Kidney glomerular epithelial cell (primary cell): ENCODE data around the gene USP19.

Experiments
- DNase-seq: peaks from one replicate; lab custom pipeline; 2025; lab: John Stamatoyannopoulos, UW

The USP19 gene, protein sequence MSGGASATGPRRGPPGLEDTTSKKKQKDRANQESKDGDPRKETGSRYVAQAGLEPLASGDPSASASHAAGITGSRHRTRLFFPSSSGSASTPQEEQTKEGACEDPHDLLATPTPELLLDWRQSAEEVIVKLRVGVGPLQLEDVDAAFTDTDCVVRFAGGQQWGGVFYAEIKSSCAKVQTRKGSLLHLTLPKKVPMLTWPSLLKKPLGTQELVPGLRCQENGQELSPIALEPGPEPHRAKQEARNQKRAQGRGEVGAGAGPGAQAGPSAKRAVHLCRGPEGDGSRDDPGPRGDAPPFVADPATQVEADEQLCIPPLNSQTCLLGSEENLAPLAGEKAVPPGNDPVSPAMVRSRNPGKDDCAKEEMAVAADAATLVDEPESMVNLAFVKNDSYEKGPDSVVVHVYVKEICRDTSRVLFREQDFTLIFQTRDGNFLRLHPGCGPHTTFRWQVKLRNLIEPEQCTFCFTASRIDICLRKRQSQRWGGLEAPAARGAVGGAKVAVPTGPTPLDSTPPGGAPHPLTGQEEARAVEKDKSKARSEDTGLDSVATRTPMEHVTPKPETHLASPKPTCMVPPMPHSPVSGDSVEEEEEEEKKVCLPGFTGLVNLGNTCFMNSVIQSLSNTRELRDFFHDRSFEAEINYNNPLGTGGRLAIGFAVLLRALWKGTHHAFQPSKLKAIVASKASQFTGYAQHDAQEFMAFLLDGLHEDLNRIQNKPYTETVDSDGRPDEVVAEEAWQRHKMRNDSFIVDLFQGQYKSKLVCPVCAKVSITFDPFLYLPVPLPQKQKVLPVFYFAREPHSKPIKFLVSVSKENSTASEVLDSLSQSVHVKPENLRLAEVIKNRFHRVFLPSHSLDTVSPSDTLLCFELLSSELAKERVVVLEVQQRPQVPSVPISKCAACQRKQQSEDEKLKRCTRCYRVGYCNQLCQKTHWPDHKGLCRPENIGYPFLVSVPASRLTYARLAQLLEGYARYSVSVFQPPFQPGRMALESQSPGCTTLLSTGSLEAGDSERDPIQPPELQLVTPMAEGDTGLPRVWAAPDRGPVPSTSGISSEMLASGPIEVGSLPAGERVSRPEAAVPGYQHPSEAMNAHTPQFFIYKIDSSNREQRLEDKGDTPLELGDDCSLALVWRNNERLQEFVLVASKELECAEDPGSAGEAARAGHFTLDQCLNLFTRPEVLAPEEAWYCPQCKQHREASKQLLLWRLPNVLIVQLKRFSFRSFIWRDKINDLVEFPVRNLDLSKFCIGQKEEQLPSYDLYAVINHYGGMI (N-terminal part only)

DNA sequence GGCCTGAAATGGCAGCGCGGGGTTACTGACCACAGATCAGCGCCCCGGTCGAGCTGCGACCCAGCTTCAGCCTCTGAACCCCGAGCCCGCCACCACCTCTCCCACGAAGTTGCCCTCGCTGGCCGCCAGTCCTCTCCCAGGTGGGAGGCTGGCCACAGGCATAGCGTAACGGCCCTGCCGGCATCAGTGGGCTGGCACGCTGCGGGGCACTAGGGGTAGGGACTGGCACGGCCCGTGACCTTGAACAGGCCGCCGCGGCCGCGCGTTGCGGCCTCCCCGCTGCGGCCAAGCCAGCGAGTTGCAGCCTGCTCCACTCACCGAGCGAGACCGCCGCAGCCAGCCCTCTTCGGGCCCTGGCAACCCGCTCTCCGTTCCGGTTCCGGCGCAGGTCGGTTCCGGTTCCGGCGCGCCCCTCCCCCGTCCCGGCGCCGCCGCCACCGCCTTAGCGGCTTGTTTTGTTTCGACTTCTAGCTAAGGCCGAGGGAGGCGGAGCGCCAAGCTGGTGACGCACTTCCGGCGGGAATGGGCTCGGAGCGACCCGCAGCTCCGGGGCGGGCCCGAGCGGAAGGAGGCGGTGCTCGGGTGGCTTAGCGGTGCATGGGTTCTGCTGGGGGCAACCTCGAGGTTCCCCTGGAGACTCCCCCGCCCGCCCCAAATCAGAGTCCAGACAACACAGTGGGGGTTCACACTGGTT, at the start of gene USP19:
USP19 (minus strand) TSS at position 386 of the 694 bp plus-strand sequence. CDS start 1,678 bp downstream, outside the sequence.
- peak; percentile 52 for DNase-seq

DNA sequence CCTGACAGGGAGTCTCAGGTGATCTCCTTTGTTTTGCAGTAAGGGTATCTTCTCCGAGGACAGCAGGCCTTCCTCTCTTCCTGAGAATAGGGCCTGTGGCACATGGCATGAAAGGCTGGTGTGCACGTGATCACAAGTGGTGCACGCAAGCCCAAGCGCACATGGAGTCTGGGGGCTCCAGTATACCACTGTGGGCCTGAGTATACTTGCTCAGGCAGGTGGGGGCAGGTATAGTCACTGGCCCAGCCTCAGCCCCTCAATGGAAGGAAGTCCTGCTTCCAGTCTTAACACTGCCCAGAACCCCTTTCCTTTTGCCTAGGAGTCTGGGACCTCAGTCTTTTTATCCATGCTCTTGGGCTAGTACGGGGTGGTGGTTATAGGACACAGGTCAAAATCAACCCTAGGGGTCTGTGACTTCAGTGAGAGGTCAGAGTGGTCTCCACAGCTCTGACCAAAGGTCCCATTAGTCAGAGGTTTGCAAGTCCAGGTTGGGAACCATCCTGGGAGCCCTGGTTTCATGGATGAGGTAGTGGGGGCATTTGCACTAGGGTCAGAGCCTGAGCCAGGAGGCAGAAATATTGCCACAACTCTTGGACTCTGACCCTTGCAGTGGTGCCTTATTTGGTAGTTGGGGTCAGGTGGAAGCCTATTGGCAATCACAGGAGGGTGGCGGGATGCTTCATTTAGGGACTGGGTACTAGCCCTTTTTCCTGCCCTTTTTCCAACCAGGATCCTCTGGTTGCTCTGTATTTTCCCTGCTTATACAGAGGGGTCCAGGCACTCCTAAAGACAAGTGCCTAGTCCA, 46.3 kb upstream of the USP19 start:
- DNase-seq, result no peak

DNA sequence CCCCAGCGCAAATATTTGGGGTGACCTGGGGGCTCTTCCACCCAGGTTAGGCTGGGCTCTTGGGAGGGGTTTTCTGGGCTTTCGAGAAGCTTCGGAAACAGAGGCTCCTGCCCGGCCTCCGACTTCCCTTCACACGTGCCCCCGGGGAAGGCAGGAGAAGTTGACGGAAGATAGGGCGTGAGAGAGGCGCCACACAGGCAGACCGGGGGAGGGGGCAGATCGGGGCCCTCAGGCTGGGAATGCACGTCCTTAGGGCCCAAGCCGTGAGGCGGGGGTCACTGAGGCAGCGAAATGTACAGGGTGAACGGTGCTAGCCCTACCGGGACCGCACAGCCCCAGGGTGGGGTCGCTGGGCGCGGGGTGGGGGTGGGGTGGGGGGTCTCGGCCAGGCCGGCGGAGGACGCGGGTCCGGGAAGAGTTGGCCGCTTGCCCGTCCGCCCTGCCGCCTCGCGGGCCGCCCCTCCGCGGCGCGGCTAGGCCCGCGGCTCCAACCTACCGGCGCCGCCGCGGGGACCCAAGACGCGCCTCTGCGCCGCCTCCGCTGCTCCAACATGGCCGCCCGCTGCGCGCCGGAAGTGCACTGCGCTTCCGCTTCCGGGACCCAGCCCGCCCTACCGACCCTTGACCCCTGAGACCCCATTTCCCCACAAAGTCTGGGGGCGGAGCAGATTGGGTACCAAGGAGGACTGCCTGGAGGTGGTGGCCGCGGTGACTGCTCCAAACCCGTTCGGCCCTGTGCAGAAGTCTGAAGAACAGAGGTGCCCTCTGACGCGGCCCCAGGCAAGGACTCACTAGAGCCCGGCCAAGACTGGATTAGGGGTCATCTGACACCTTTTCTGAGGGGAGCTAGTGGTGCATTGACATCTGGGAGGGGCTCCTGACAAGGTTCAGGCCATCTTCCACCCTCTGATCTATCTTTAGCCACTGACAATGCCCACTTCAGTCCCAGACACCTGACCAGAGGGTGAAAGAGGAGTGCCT, 45.4 kb upstream of the USP19 start, which contains the start of gene CCDC71:
CCDC71 (minus strand) TSS at position 561 of the 981 bp plus-strand sequence. CDS start 2,123 bp downstream, outside the sequence.
- DNase-seq, result peak; percentile 27

DNA sequence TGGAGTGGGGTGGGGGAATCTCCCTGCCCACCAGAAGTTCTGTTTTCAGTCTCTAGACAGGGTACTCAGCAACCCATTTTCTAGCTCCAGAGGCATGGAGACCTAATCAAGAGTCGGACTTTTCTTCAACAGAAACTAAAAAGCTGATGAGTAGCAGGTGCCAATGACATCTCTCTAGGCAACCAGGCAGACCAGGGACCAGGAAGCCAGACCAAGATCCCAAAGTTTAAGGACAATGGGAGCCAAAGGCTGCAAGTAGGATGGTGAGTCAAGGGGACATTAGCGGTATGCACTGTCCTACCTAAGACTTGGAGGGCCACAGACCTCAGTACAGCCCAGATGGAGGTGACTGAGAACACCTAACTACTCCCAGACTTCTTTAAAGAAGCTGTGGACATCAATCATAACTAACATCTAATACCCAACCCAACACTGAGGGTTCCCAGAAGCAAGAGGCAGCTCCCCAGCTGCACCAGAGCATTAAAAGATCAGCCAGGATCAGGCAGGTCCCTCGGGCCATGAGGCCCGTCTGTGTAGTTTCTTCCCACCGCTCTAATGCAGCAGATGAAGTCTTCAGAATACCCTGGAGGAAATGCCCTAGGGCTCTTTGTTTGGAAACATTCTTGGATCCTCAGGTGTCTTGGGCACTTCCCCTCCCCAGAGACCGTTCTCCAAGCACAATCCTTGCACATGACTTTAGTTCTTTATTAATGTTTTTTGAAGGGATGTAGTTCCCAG, 44.5 kb upstream of the USP19 start:
- DNase-seq, result no peak

DNA sequence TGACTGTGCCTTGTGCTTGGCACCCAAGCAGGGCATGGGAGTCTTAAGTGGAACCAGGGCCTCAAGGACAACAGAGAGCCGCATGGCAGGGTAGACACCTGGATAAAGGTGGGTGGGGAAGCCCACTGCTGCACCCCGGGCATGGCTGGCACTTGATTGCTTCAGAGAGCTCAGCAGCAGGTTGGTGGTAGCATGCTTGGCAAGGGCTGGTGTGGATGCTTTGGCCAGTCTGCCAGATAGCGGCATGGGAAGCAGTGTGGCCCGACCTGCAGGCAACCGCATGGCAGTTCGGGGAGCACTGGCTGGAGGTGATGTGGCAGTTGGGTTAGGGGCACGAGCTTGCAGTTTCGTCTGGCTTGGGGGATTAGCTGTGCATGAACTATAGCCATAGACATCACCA, 43.0 kb upstream of the USP19 start:
- no peak for DNase-seq

DNA sequence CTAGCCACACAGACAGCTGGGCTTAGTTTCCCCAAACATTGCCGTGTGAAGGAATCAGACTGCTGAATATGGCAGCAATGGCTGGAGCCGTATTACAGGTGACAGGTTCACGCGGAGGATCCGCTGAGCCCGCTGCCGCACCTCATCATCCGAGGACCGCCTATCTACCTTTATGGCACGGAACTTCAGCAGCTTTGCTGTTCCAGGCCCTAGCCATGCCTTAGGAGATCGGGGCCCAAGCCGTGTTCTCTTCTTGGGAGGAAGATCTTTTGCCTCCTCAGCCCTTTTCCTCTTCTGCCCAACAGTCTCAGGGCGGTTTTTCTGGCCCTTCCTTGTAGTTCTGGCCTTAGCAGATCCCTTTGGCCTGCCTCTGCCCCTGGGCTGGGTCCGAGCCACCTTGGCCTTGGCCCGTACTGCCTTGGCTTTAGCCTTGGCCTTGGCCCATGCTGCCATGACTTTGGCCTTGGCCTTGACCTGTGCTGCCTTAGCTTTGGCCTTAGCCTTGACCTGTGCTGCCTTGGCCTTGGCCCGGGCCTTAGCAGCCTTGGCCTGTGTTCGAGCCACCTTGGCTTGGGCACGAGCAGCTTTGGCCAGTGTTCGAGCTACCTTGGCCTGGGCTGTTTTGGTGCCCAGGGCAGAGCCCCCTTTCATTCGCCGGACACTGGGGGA, 42.3 kb upstream of the USP19 start:
- no peak for DNase-seq

DNA sequence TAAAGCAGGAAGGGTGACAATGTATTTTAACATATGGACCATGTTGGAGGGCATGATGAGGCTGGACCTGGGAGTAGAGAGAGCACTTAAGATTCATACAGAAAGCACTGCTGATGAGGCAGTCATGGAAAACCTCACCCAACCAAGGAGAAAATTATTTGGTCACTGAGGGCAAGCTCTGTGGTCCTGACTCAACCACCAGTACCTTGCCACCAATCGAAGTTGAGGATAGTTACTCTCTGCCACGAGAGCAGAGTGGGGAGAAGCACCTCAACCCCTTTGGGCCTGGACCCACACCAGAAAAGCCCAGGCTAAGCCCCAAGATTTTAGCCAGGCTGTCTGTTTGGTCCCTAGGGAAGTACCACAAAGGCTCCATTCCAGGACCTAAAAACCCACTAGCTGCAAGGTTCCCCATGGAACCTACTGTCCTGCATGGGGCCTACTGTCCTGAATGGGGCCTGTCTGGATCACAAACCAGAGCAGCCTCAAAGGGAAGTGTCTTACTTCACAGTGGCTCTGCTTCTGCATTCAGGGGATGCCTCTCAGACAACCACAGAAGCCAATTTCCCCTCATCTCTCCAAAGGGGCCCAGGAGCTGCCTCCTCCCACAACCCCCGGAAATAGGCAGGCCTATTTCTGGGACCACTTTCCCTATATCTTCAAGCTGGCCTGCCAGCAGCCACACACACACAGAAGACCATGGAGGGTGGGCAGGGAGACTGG, 41.3 kb upstream of the USP19 start:
- DNase-seq, result no peak

DNA sequence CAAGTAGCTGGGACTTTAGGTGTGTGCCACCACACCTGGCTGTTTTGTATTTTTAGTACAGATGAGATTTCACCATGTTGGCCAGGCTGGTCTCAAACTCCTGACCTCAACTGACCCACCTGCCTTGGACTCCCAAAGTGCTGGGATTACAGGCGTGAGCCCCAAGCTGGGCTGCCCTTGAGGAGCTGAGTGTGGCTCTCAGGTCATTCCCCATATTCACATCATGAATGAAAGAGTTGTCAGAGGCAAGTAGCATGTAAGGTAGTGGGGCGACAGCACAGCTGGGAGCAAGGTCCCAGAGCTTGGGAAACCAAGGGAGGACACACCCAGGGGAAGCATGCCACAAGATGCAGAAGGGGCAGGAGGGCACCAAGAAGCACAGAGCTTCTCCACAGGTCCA, 40.6 kb upstream of the USP19 start:
- no peak for DNase-seq

DNA sequence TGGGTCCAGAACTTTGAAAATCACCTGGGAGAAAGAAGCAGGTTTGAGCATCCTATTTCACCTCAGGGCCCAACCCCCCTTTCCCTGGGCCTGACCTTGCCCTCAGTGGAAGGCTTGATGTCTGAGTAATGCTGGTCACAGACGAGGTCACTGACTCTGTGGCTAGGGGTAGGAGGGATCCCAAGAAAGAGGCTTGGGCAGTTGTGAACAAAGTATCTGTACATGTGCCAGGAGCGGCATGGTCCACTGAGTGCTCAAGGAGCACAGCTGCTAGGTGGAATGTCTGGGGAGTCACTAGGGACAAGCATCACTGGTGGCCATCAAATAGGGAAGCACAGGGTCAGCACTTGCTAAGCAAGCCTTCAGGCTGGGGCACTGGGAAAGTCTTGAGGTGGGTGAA, 38.2 kb upstream of the USP19 start:
- DNase-seq, result peak; percentile 91

DNA sequence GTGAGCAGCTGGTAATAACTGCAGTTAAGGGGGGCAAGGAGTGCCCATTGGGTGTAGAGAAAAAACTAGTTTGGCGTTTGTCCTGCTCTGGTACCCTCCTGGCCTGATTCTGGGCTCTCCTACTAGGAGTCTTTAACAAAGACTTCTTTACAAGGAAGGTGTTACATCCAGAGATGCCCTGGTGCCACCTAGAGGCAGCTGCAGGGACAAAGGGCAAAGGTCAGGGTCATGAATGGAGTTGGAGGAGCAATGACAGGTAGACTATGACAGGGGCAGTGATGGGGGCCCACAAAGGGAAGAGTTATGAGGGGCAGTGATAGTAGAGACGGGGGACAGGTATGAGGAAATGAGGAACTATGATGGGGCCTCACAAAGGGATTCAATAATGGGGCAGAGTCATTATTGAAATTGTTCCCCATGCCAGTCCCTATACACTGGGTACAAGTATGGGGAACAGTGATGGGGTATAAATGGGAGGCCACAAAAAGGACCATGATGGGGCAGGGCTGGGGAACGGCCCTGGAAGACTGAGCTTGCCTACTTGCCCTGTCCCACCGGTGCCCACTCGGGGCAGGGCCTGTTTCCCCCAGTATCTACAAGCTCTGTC, 37.6 kb upstream of the USP19 start:
- DNase-seq, result peak; percentile 18

DNA sequence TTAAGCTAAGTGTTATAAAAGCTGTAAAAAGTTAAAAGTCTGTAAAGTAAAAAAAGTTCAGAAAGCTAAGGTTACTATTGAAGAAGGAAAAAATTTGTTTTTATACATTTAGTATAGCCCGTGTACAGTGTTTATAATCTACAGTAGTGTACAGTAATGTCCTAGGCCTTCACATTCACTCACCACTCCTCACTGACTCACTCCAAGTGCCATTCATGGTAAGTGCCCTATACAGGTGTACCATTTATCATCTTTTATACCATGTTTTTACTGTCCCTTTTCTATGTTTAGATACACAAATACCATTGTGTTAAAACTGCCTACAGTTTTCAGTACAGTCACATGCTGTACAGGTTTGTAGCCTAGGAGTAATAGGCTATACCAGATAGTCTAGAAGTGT, 36.7 kb upstream of the USP19 start:
- no peak for DNase-seq

DNA sequence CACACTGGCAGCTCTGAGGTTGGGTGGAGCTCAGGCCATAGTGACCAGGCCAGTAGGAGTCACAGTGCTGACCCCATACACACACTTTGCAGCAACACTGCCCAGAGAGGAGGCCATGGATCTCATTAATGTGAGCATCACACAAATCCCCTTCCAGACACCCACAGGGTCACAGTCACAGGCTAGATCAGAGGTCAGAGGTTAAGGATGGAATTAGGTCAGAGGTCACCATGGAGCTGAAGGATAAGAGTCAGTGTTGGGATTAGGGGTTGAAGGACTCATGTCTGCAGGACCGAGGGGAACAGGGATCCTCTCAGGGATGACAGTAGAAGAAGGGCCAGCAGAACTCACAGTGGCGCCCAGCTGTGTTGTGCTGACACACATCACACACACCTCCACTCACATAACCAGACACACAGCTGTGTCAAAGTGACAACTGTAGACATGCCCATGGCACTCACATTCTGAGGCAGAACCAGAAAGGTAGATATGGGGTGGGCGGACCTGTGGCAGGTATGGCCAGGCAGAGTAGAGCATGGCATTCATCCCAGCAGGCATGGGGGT, 32.8 kb upstream of the USP19 start:
- DNase-seq, result no peak

DNA sequence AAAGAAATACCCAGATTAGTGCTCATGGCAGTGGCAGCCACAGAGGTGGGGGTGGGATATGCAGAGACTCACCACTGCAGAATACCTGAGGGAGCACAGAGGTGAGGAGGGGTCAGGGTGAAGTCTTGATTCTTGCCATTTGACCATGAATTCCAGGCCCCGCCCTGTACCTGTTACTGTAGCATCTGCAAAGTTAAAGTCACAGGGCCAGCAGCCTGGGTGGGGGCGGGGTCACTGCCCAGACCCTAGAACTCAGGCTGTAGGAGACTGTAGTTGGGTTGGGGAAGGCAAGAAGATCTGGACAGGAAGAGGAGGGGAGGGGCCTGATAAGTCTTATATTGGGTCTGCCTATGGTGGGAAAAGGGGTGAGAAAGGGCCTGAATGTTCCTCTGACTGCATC, 31.0 kb upstream of the USP19 start:
- DNase-seq, result no peak

DNA sequence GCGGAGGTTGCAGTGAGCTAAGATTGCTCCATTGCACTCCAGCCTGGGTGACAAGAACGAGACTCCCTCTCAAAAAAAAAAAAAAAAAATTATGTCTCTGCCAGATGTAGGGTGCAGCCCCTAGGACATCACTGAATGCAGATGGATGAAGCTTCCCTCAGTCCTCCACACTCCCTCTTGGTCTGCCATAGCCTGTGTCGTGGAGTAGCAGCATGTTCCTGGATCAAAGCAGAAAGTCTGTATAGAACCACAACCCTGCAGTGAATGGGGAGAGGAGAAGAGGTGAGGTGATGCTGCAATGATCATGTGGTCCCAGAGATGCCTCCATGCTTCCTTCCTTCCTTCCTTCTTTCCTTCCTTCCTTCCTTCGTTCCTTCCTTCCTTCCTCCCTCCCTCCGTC, 27.5 kb upstream of the USP19 start:
- DNase-seq, result no peak

DNA sequence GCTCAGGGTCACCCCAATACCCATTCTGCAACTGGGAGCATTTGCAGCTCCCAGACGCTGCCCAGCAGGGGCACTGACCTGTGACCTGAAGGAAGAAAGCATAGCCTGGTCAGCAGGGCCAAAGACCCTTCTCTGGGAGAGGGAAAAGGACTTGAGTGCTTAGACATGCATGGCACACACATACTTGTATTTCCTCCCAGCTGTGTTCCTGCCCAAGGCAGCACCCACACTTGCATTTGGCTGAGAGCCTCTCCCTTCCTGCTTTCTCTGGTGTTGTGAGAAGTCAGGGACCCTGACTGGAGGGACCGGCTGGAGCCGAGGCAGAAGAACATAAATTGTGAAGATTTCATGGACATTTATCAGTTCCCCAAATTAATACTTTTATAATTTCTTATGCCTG, 19.5 kb upstream of the USP19 start:
- no peak for DNase-seq

DNA sequence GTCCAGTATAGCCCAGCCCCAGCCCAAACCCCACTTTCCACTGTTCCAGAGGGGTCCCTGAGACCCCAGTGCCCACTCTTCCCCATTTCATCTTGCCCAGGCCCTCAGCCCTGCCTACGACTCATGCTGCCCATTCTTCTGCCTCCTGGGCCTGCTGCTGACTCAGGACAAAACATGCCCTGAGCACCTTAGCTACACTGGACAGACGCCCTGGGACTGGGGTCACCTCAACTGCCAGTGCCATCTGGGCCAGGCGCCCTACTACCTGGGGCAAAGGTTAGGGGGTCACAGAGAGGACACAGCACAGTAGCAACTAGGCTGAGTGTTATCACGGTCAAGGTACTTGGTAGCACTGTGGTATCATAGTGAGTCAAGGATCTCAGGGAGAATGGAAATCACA, 14.9 kb upstream of the USP19 start:
- DNase-seq, result no peak
